Transverse colon (tissue), 4 donors: ENCODE measurements around the gene DUOXA1. TPM values are rescaled to one million over a fixed set of nuclear protein-coding genes. Genes with fewer than 3 reads are reported as not detected.
A peak's percentile ranks its signal among the peaks of the same experiment; 100 is the strongest.
"Not testable (repeated sequence)": the region's sequence is repeated elsewhere in the genome, so short reads cannot be mapped to it uniquely, and the experiment has no call there.

Experiments
- DNase-seq: peaks from one replicate; pipeline ENCODE4 v3.0.0-alpha.2; 2019
- H3K27ac ChIP-seq, 4 donors: fragments of 200-600 bp; sonication (generic); 2 replicates each; pipeline ENCODE4 v1.5.1; 2016 to 2018; ENCODE audit warnings: inconsistent platforms in 4 of 4
- H3K27me3 ChIP-seq: fragments of 200-600 bp; sonication (generic); 2 replicates; pipeline ENCODE4 v1.5.1; 2017; ENCODE audit warnings: inconsistent platforms
- H3K36me3 ChIP-seq, 4 donors: fragments of 200-600 bp; sonication (generic); 2 replicates each; pipeline ENCODE4 v1.5.1; 2017 to 2019; ENCODE audit warnings: inconsistent platforms in 4 of 4
- H3K4me1 ChIP-seq, 4 donors: fragments of 200-600 bp; sonication (generic); 2 replicates each; pipeline ENCODE4 v1.5.1; 2017 to 2020; ENCODE audit warnings: inconsistent platforms in 4 of 4
- H3K4me3 ChIP-seq, 4 donors: fragments of 200-600 bp; sonication (generic); 1 replicate in 1 of 4; 2 replicates in 3 of 4; pipeline versions ENCODE4 v1.5.1 to v1.6.1; 2017 to 2019; ENCODE audit warnings: inconsistent platforms in 4 of 4
- H3K9me3 ChIP-seq, 2 donors: fragments of 200-600 bp; sonication (generic); 2 replicates each; pipeline ENCODE4 v1.5.1; 2017 to 2019; ENCODE audit warnings: inconsistent platforms in 2 of 2
- WGBS, 2 donors: methylation state at CpG; one replicate each; pipeline ENCODE4 v1.1.5; 2018; ENCODE audit warnings: low coverage in 1 of 2; 5-methylcytosine and 5-hydroxymethylcytosine counted together
- in situ Hi-C, 4 donors: fragments of 200-750 bp; cut with MboI; loops; one replicate each; pipeline versions ENCODE4 v1.15.0 to v1.15.1; 2017; ENCODE audit warnings: low sequenced_read_pairs in 3 of 4, low pct_ligation_motif_present in 1 of 4, low pct_unique_long_range_greater_than_20kb in 1 of 4
- intact Hi-C: fragments of 100-400 bp; cut with DNase I; formaldehyde crosslinking; loops from one replicate; pipeline ENCODE4 v1.15.1; 2023; ENCODE audit warnings: low total_unique reads
- total RNA-seq, 4 donors: library from RNA; depleted of rRNA; stranded (reverse); fragments of >200 nt; gene quantifications; one replicate each; pipeline ENCODE4 v1.1.0, GENCODE V29; 2016

The DUOXA1 gene
- total RNA-seq, 4 donors from 2014 or later, result 1.4 TPM; not detected in 3

GRCh38 chr15:45075440-45076320 lies 54.0 kb downstream of the DUOXA1 start:
- H3K9me3 ChIP-seq, in situ Hi-C loops, intact Hi-C loops, H3K4me1 ChIP-seq, H3K27ac ChIP-seq, H3K36me3 ChIP-seq, H3K4me3 ChIP-seq, DNase-seq, H3K27me3 ChIP-seq: not testable (repeated sequence)
- WGBS, 2 donors, result no CpG with 5 or more reads among the region's 9 CpGs

GRCh38 chr15:45073602-45074001 lies 56.1 kb downstream of the DUOXA1 start:
- DNase-seq, intact Hi-C loops, H3K4me3 ChIP-seq, H3K4me1 ChIP-seq, H3K36me3 ChIP-seq, in situ Hi-C loops, H3K9me3 ChIP-seq, H3K27me3 ChIP-seq: not testable (repeated sequence)
- H3K27ac ChIP-seq, result peak overlapping the region in 1 of 4 donors; percentile 25

GRCh38 chr15:45069942-45070360 lies 59.7 kb downstream of the DUOXA1 start:
- WGBS, 2 donors, result 65 to 76% methylated on average over 2 to 6 of the region's 6 CpGs
- H3K36me3 ChIP-seq, DNase-seq, H3K4me1 ChIP-seq, H3K27me3 ChIP-seq, H3K4me3 ChIP-seq, intact Hi-C loops, in situ Hi-C loops, H3K9me3 ChIP-seq: not testable (repeated sequence)
- peak overlapping the region; percentile 65 to 74 (median 70) for H3K27ac ChIP-seq

Other genes starting within 250 kb of the DUOXA1 start
- gene TERB2, start 173.2 kb downstream of the DUOXA1 start, total RNA-seq, result not detected
- gene SORD, start 106.7 kb downstream of the DUOXA1 start, total RNA-seq, result 10 to 100 TPM in 3 of 4 donors, under 1 TPM in 1; 0.75 to 36.2 (median 11.3) TPM
- gene DUOX2, start 15.7 kb downstream of the DUOXA1 start, total RNA-seq, result 10 to 100 TPM in 1 of 4 donors, 1 to 10 TPM in 1, under 1 TPM in 2; 0.68 to 23.8 (median 1.9) TPM
- gene DUOXA2, start 15.6 kb downstream of the DUOXA1 start, total RNA-seq, result 10 to 100 TPM in 1 of 4 donors, under 1 TPM in 1, not detected in 2; 0.68 to 10.0 TPM
- gene DUOX1, start 115 bp upstream of the DUOXA1 start, total RNA-seq, result 1 to 10 TPM in 1 of 4 donors, under 1 TPM in 2, not detected in 1; 0.14 to 4.1 (median 0.64) TPM
- gene SHF, start 58.1 kb upstream of the DUOXA1 start, total RNA-seq, result 1 to 10 TPM in 3 of 4 donors, not detected in 1; 3.7 to 9.8 (median 7.4) TPM
- 10 to 100 TPM in 1 of 4 donors, 1 to 10 TPM in 2, under 1 TPM in 1; 0.37 to 11.1 (median 5.1) TPM for gene SLC28A2, start 122.4 kb upstream of the DUOXA1 start, total RNA-seq
- 10 to 100 TPM; 15.9 to 96.9 (median 18.6) TPM for gene GATM, start 248.7 kb upstream of the DUOXA1 start, total RNA-seq